Breast epithelium (tissue), 3 donors: ENCODE measurements around the gene CYP46A1.

ENCODE experiments used
- CTCF ChIP-seq, 3 donors: fragments of 450-650 bp; IDR thresholded peaks; one replicate each; pipeline ENCODE4 v1.5.1; 2016 to 2017; ENCODE audit warnings: antibody characterized with exemption in 3 of 3, mild to moderate bottlenecking in 3 of 3, moderate library complexity in 3 of 3
- POLR2A ChIP-seq: fragments of 450-650 bp; IDR thresholded peaks from one replicate; pipeline ENCODE4 v1.6.1; 2016; ENCODE audit warnings: antibody characterized with exemption, mild to moderate bottlenecking, moderate library complexity
- POLR2AphosphoS5 ChIP-seq, 3 donors: sonication (generic); formaldehyde crosslinking; IDR thresholded peaks; one replicate each; pipeline ENCODE4 v1.6.1; 2017; ENCODE audit warnings: antibody characterized with exemption in 3 of 3

- TF ChIP-seq CTCF (IDR thresholded peaks at IDR 0.05) (no peak), POLR2A (no peak), POLR2AphosphoS5 (IDR thresholded peaks at IDR 0.05) (no peak)
Observed at GRCh38 chr14:99755629-99756603, 71.8 kb downstream of the CYP46A1 start.
